Activated T-cell treated with anti-CD3 and anti-CD28 coated beads, Interleukin-2, amount 50 U/mL, for 4 hours (primary cell): ENCODE measurements around the gene TSG101. TPM values are rescaled to one million over a fixed set of nuclear protein-coding genes. Genes with fewer than 3 reads are reported as not detected.

Experiments used
- ATAC-seq, 2 donors: fragments of 200-7000 bp; cut with Tn5 transposase; one replicate each; pipeline ENCODE4 v1.10.0; 2021
- DNase-seq: peaks from one replicate; pipeline ENCODE4 v3.0.0-alpha.2; 2020
- H3K27me3 Mint-ChIP-seq: one replicate; pipeline ENCODE4 v1.8.0; 2021; ENCODE audit warnings: low read depth, mixed read lengths
- H3K36me3 Mint-ChIP-seq: one replicate; pipeline ENCODE4 v1.8.0; 2022; ENCODE audit warnings: mixed read lengths; ENCODE audit not compliant: insufficient read depth
- H3K4me1 Mint-ChIP-seq: one replicate; pipeline ENCODE4 v1.8.0; 2021; ENCODE audit warnings: low read depth, mixed read lengths
- H3K4me3 Mint-ChIP-seq: one replicate; pipeline ENCODE4 v1.8.0; 2021; ENCODE audit warnings: mild to moderate bottlenecking, moderate library complexity, mixed read lengths
- H3K9me3 Mint-ChIP-seq: one replicate; pipeline ENCODE4 v1.8.0; 2021; ENCODE audit warnings: mixed read lengths
- total RNA-seq, 3 donors: library from RNA; stranded (reverse); gene quantifications; one replicate each; pipeline ENCODE4 v1.2.1, GENCODE V29; 2021

TSG101 gene
- total RNA-seq, 3 donors from 2014 or later = 44.9 to 48.1 (median 45.4) TPM

- ATAC-seq = no peak
- DNase-seq = no peak
- peaks cover 24% of the 10 kb centered on the region for H3K36me3 Mint-ChIP-seq
- H3K4me3 Mint-ChIP-seq = no peak overlapping the region
- no peaks in the 10 kb centered on the region for H3K9me3 Mint-ChIP-seq
- H3K27me3 Mint-ChIP-seq = no peaks in the 10 kb centered on the region
- peaks cover 47% of the 10 kb centered on the region for H3K4me1 Mint-ChIP-seq
Measured at GRCh38 chr11:18523084-18523483, 3.7 kb downstream of the TSG101 start.

- Mint-ChIP-seq H3K4me1 (peaks cover 41% of the 10 kb centered on the region), H3K9me3 (no peaks in the 10 kb centered on the region), H3K36me3 (peaks cover 24% of the 10 kb centered on the region), H3K4me3 (no peak overlapping the region), H3K27me3 (no peaks in the 10 kb centered on the region)
- DNase-seq (no peak), ATAC-seq (no peak)
Measured at GRCh38 chr11:18522388-18522787, 4.4 kb downstream of the TSG101 start.

- peaks cover 37% of the 10 kb centered on the region for H3K4me1 Mint-ChIP-seq
- ATAC-seq (no peak), DNase-seq (no peak)
- H3K9me3 Mint-ChIP-seq = no peaks in the 10 kb centered on the region
- H3K27me3 Mint-ChIP-seq = no peaks in the 10 kb centered on the region
- no peak overlapping the region for H3K4me3 Mint-ChIP-seq
- peaks cover 24% of the 10 kb centered on the region for H3K36me3 Mint-ChIP-seq
Measured at GRCh38 chr11:18521122-18521521, 5.6 kb downstream of the TSG101 start.

- Mint-ChIP-seq H3K36me3 (peaks cover 47% of the 10 kb centered on the region), H3K4me1 (no peaks in the 10 kb centered on the region), H3K4me3 (no peak overlapping the region), H3K9me3 (no peaks in the 10 kb centered on the region), H3K27me3 (no peaks in the 10 kb centered on the region)
- no peak for ATAC-seq
- DNase-seq = no peak
Measured at GRCh38 chr11:18502352-18502751, 24.4 kb downstream of the TSG101 start.

GRCh38 chr11:18501629-18502028 lies 25.1 kb downstream of the TSG101 start:
- DNase-seq = no peak
- Mint-ChIP-seq H3K9me3 (no peaks in the 10 kb centered on the region), H3K27me3 (no peaks in the 10 kb centered on the region), H3K4me1 (no peaks in the 10 kb centered on the region), H3K36me3 (peaks cover 43% of the 10 kb centered on the region), H3K4me3 (no peak overlapping the region)
- ATAC-seq = no peak

GRCh38 chr11:18498039-18498438 lies 28.7 kb downstream of the TSG101 start:
- no peaks in the 10 kb centered on the region for H3K9me3 Mint-ChIP-seq
- peaks cover 5% of the 10 kb centered on the region for H3K4me1 Mint-ChIP-seq
- DNase-seq (no peak), ATAC-seq (no peak)
- H3K4me3 Mint-ChIP-seq = no peak overlapping the region
- peaks cover 55% of the 10 kb centered on the region for H3K36me3 Mint-ChIP-seq
- no peaks in the 10 kb centered on the region for H3K27me3 Mint-ChIP-seq

- DNase-seq = no peak
- Mint-ChIP-seq H3K36me3 (peaks cover 38% of the 10 kb centered on the region), H3K4me1 (peaks cover 5% of the 10 kb centered on the region), H3K4me3 (no peak overlapping the region), H3K9me3 (no peaks in the 10 kb centered on the region), H3K27me3 (no peaks in the 10 kb centered on the region)
- no peak for ATAC-seq
Measured at GRCh38 chr11:18495703-18496102, 31.0 kb downstream of the TSG101 start.

GRCh38 chr11:18495271-18495670 lies 31.5 kb downstream of the TSG101 start:
- Mint-ChIP-seq H3K27me3 (no peaks in the 10 kb centered on the region), H3K36me3 (peaks cover 38% of the 10 kb centered on the region), H3K4me3 (no peak overlapping the region), H3K4me1 (peaks cover 5% of the 10 kb centered on the region), H3K9me3 (no peaks in the 10 kb centered on the region)
- ATAC-seq (no peak), DNase-seq (no peak)

- no peaks in the 10 kb centered on the region for H3K27me3 Mint-ChIP-seq
- no peaks in the 10 kb centered on the region for H3K9me3 Mint-ChIP-seq
- H3K4me3 Mint-ChIP-seq = no peak overlapping the region
- no peak for ATAC-seq
- H3K36me3 Mint-ChIP-seq = peaks cover 35% of the 10 kb centered on the region
- H3K4me1 Mint-ChIP-seq = peaks cover 5% of the 10 kb centered on the region
- DNase-seq = no peak
Measured at GRCh38 chr11:18493310-18493709, 33.4 kb downstream of the TSG101 start.

- no peak for DNase-seq
- Mint-ChIP-seq H3K4me1 (peaks cover 5% of the 10 kb centered on the region), H3K27me3 (no peaks in the 10 kb centered on the region), H3K4me3 (no peak overlapping the region), H3K36me3 (peaks cover 33% of the 10 kb centered on the region), H3K9me3 (no peaks in the 10 kb centered on the region)
- no peak for ATAC-seq
Measured at GRCh38 chr11:18492888-18493287, 33.9 kb downstream of the TSG101 start.

GRCh38 chr11:18491924-18492323 lies 34.8 kb downstream of the TSG101 start:
- Mint-ChIP-seq H3K4me3 (no peak overlapping the region), H3K4me1 (peaks cover 5% of the 10 kb centered on the region), H3K27me3 (no peaks in the 10 kb centered on the region), H3K36me3 (peaks cover 38% of the 10 kb centered on the region), H3K9me3 (no peaks in the 10 kb centered on the region)
- no peak for ATAC-seq
- DNase-seq = no peak

GRCh38 chr11:18490736-18491485 lies 35.8 kb downstream of the TSG101 start:
- no peak for DNase-seq
- Mint-ChIP-seq H3K27me3 (no peaks in the 10 kb centered on the region), H3K36me3 (peaks cover 43% of the 10 kb centered on the region), H3K9me3 (no peaks in the 10 kb centered on the region), H3K4me1 (peaks cover 5% of the 10 kb centered on the region), H3K4me3 (no peak overlapping the region)
- no peak for ATAC-seq

GRCh38 chr11:18490319-18490718 lies 36.4 kb downstream of the TSG101 start:
- Mint-ChIP-seq H3K27me3 (no peaks in the 10 kb centered on the region), H3K4me3 (no peak overlapping the region), H3K9me3 (no peaks in the 10 kb centered on the region), H3K36me3 (peaks cover 38% of the 10 kb centered on the region), H3K4me1 (peaks cover 3% of the 10 kb centered on the region)
- no peak for DNase-seq
- no peak for ATAC-seq

GRCh38 chr11:18485913-18486528 lies 40.7 kb downstream of the TSG101 start:
- Mint-ChIP-seq H3K4me1 (no peaks in the 10 kb centered on the region), H3K9me3 (no peaks in the 10 kb centered on the region), H3K4me3 (no peak overlapping the region), H3K27me3 (no peaks in the 10 kb centered on the region), H3K36me3 (peaks cover 52% of the 10 kb centered on the region)
- ATAC-seq (peak in 1 of 2 donors; percentile 40), DNase-seq (no peak)

- Mint-ChIP-seq H3K9me3 (no peaks in the 10 kb centered on the region), H3K4me1 (no peaks in the 10 kb centered on the region), H3K27me3 (no peaks in the 10 kb centered on the region), H3K4me3 (no peak overlapping the region), H3K36me3 (peaks cover 50% of the 10 kb centered on the region)
- DNase-seq (no peak), ATAC-seq (no peak)
Measured at GRCh38 chr11:18479063-18479462, 47.7 kb downstream of the TSG101 start.
